ENCODE measurements around the gene CPA5.
"Not testable (repeated sequence)": the region's sequence is repeated elsewhere in the genome, so short reads cannot be mapped to it uniquely, and the experiment has no call there.

Gene CPA5

GRCh38 chr7:130358471-130358870, 13.9 kb downstream of the CPA5 start:
- no peak for DNase-seq (ENCODE audit: low read depth in 1 of 2, low spot score in 1 of 2)

GRCh38 chr7:130359276-130359857, 14.8 kb downstream of the CPA5 start:
- DNase-seq (ENCODE audit: low read depth in 1 of 2, low spot score in 1 of 2), result no peak

- no peak for DNase-seq (ENCODE audit: low read depth in 1 of 2, low spot score in 1 of 2)
Measured at GRCh38 chr7:130360518-130360917, 15.9 kb downstream of the CPA5 start.

GRCh38 chr7:130361681-130362080, 17.1 kb downstream of the CPA5 start:
- DNase-seq (ENCODE audit: low read depth in 1 of 2, low spot score in 1 of 2), result no peak

GRCh38 chr7:130362251-130362816, 17.7 kb downstream of the CPA5 start:
- no peak for DNase-seq (ENCODE audit: low read depth in 1 of 2, low spot score in 1 of 2)

- DNase-seq (ENCODE audit: low read depth in 1 of 2, low spot score in 1 of 2), result no peak
Measured at GRCh38 chr7:130363026-130363847, 18.6 kb downstream of the CPA5 start.

- DNase-seq (ENCODE audit: low read depth in 1 of 2, low spot score in 1 of 2), result no peak
Measured at GRCh38 chr7:130364451-130364850, 19.8 kb downstream of the CPA5 start.

- DNase-seq (ENCODE audit: low read depth in 1 of 2, low spot score in 1 of 2), result no peak
Measured at GRCh38 chr7:130365088-130365487, 20.5 kb downstream of the CPA5 start.

- DNase-seq (ENCODE audit: low read depth in 1 of 2, low spot score in 1 of 2), result no peak
Measured at GRCh38 chr7:130365511-130366441, 21.2 kb downstream of the CPA5 start.

GRCh38 chr7:130366564-130366963, 21.9 kb downstream of the CPA5 start:
- no peak for DNase-seq (ENCODE audit: low read depth in 1 of 2, low spot score in 1 of 2)

- DNase-seq (ENCODE audit: low read depth in 1 of 2, low spot score in 1 of 2), result no peak
Measured at GRCh38 chr7:130367088-130367755, 22.6 kb downstream of the CPA5 start.

GRCh38 chr7:130367836-130368746, 23.5 kb downstream of the CPA5 start:
- DNase-seq (ENCODE audit: low read depth in 1 of 2, low spot score in 1 of 2), result no peak

GRCh38 chr7:130369110-130369711, 24.6 kb downstream of the CPA5 start:
- no peak for DNase-seq (ENCODE audit: low read depth in 1 of 2, low spot score in 1 of 2)

GRCh38 chr7:130369831-130370550, 25.4 kb downstream of the CPA5 start:
- no peak for DNase-seq (ENCODE audit: low read depth in 1 of 2, low spot score in 1 of 2)

GRCh38 chr7:130371046-130371445, 26.4 kb downstream of the CPA5 start:
- no peak for DNase-seq (ENCODE audit: low read depth in 1 of 2, low spot score in 1 of 2)

- DNase-seq (ENCODE audit: low read depth in 1 of 2, low spot score in 1 of 2), result no peak
Measured at GRCh38 chr7:130372402-130373165, 28.0 kb downstream of the CPA5 start.

GRCh38 chr7:130374507-130374906, 29.9 kb downstream of the CPA5 start:
- DNase-seq (ENCODE audit: low read depth in 1 of 2, low spot score in 1 of 2), result no peak

- not testable (repeated sequence) for DNase-seq (ENCODE audit: low read depth in 1 of 2, low spot score in 1 of 2)
Measured at GRCh38 chr7:130376461-130376860, 31.8 kb downstream of the CPA5 start.

Data from activated T-helper 1 cell treated with anti-CD3 and anti-CD28 coated beads, Interleukin-2, amount 50 U/mL, for 16 hours (primary cell).